ENCODE data around the gene KNG1.
A peak's percentile ranks its signal among the peaks of the same experiment; 100 is the strongest.

KNG1 gene

GRCh38 chr3:186782542-186783057 is 65.4 kb downstream of the KNG1 start:
- DNase-seq (ENCODE audit: low read depth) = no peak
- Histone ChIP-seq H3K27me3 (replicated peaks; ENCODE audit: control insufficient read depth, insufficient read depth, low read length) (no peaks in the 10 kb centered on the region), H3K9me3 (ENCODE audit: control insufficient read depth, low read length) (no peaks in the 10 kb centered on the region), H3K36me3 (ENCODE audit: control insufficient read depth, insufficient read depth, low read length, severe bottlenecking) (peaks cover 34% of the 10 kb centered on the region), H3K4me1 (ENCODE audit: control insufficient read depth, insufficient read depth, low read length) (peaks cover 30% of the 10 kb centered on the region), H3K4me3 (ENCODE audit: low read length) (peak overlapping the region; percentile 100), H3K9ac (ENCODE audit: low read length) (peak overlapping the region; percentile 100)

- peak; percentile 97 for DNase-seq (ENCODE audit: low read depth)
- peaks cover 40% of the 10 kb centered on the region for H3K36me3 ChIP-seq (ENCODE audit: control insufficient read depth, insufficient read depth, low read length, severe bottlenecking)
- peaks cover 36% of the 10 kb centered on the region for H3K4me1 ChIP-seq (ENCODE audit: control insufficient read depth, insufficient read depth, low read length)
- no peaks in the 10 kb centered on the region for H3K27me3 ChIP-seq (replicated peaks; ENCODE audit: control insufficient read depth, insufficient read depth, low read length)
- H3K9me3 ChIP-seq (ENCODE audit: control insufficient read depth, low read length) = no peaks in the 10 kb centered on the region
- peak within 1 kb of the TSS; percentile 100 for H3K4me3 ChIP-seq (ENCODE audit: low read length)
- peak within 1 kb of the TSS; percentile 100 for H3K9ac ChIP-seq (ENCODE audit: low read length)
Measured at GRCh38 chr3:186783058-186783730, 66.0 kb downstream of the KNG1 start, which contains the start of gene EIF4A2. EIF4A2 (plus strand) TSS chr3:186783577; CDS start chr3:186783611, 34 bp downstream.

GRCh38 chr3:186783731-186784515 is 66.8 kb downstream of the KNG1 start:
- peaks cover 42% of the 10 kb centered on the region for H3K4me1 ChIP-seq (ENCODE audit: control insufficient read depth, insufficient read depth, low read length)
- H3K36me3 ChIP-seq (ENCODE audit: control insufficient read depth, insufficient read depth, low read length, severe bottlenecking) = peaks cover 48% of the 10 kb centered on the region
- no peaks in the 10 kb centered on the region for H3K27me3 ChIP-seq (replicated peaks; ENCODE audit: control insufficient read depth, insufficient read depth, low read length)
- peak; percentile 90 for DNase-seq (ENCODE audit: low read depth)
- peak overlapping the region; percentile 100 for H3K4me3 ChIP-seq (ENCODE audit: low read length)
- H3K9me3 ChIP-seq (ENCODE audit: control insufficient read depth, low read length) = no peaks in the 10 kb centered on the region
- H3K9ac ChIP-seq (ENCODE audit: low read length) = peak overlapping the region; percentile 100

- H3K4me3 ChIP-seq (ENCODE audit: low read length) = peak overlapping the region; percentile 100
- peaks cover 58% of the 10 kb centered on the region for H3K36me3 ChIP-seq (ENCODE audit: control insufficient read depth, insufficient read depth, low read length, severe bottlenecking)
Measured at GRCh38 chr3:186784820-186785494, 67.8 kb downstream of the KNG1 start.

GRCh38 chr3:186785495-186786018 is 68.4 kb downstream of the KNG1 start:
- Histone ChIP-seq H3K4me3 (ENCODE audit: low read length) (peak overlapping the region; percentile 100), H3K9me3 (ENCODE audit: control insufficient read depth, low read length) (no peaks in the 10 kb centered on the region), H3K36me3 (ENCODE audit: control insufficient read depth, insufficient read depth, low read length, severe bottlenecking) (peaks cover 61% of the 10 kb centered on the region), H3K27me3 (replicated peaks; ENCODE audit: control insufficient read depth, insufficient read depth, low read length) (no peaks in the 10 kb centered on the region), H3K4me1 (ENCODE audit: control insufficient read depth, insufficient read depth, low read length) (peaks cover 43% of the 10 kb centered on the region), H3K9ac (ENCODE audit: low read length) (peak overlapping the region; percentile 100)
- DNase-seq (ENCODE audit: low read depth) = no peak

More at GRCh38 chr3:186784820-186785494, 67.8 kb downstream of the KNG1 start:
- Histone ChIP-seq H3K9me3 (ENCODE audit: control insufficient read depth, low read length) (no peaks in the 10 kb centered on the region), H3K27me3 (replicated peaks; ENCODE audit: control insufficient read depth, insufficient read depth, low read length) (no peaks in the 10 kb centered on the region), H3K9ac (ENCODE audit: low read length) (peak overlapping the region; percentile 100), H3K4me1 (ENCODE audit: control insufficient read depth, insufficient read depth, low read length) (peaks cover 43% of the 10 kb centered on the region)
- no peak for DNase-seq (ENCODE audit: low read depth)

GRCh38 chr3:186786922-186787321 is 69.8 kb downstream of the KNG1 start:
- DNase-seq (ENCODE audit: low read depth) = no peak
- Histone ChIP-seq H3K9ac (ENCODE audit: low read length) (peak overlapping the region; percentile 100), H3K4me3 (ENCODE audit: low read length) (peak overlapping the region; percentile 100), H3K4me1 (ENCODE audit: control insufficient read depth, insufficient read depth, low read length) (peaks cover 41% of the 10 kb centered on the region), H3K36me3 (ENCODE audit: control insufficient read depth, insufficient read depth, low read length, severe bottlenecking) (peaks cover 61% of the 10 kb centered on the region), H3K27me3 (replicated peaks; ENCODE audit: control insufficient read depth, insufficient read depth, low read length) (no peaks in the 10 kb centered on the region), H3K9me3 (ENCODE audit: control insufficient read depth, low read length) (no peaks in the 10 kb centered on the region)

- no peaks in the 10 kb centered on the region for H3K9me3 ChIP-seq (ENCODE audit: control insufficient read depth, low read length)
- peak overlapping the region; percentile 100 for H3K4me3 ChIP-seq (ENCODE audit: low read length)
- DNase-seq (ENCODE audit: low read depth) = no peak
- H3K9ac ChIP-seq (ENCODE audit: low read length) = peak overlapping the region; percentile 100
- H3K27me3 ChIP-seq (replicated peaks; ENCODE audit: control insufficient read depth, insufficient read depth, low read length) = no peaks in the 10 kb centered on the region
- peaks cover 36% of the 10 kb centered on the region for H3K4me1 ChIP-seq (ENCODE audit: control insufficient read depth, insufficient read depth, low read length)
- H3K36me3 ChIP-seq (ENCODE audit: control insufficient read depth, insufficient read depth, low read length, severe bottlenecking) = peaks cover 65% of the 10 kb centered on the region
Measured at GRCh38 chr3:186787642-186788481, 70.7 kb downstream of the KNG1 start.

- H3K4me3 ChIP-seq (ENCODE audit: low read length) = peak overlapping the region; percentile 100
- H3K27me3 ChIP-seq (replicated peaks; ENCODE audit: control insufficient read depth, insufficient read depth, low read length) = no peaks in the 10 kb centered on the region
- H3K36me3 ChIP-seq (ENCODE audit: control insufficient read depth, insufficient read depth, low read length, severe bottlenecking) = peaks cover 65% of the 10 kb centered on the region
- no peaks in the 10 kb centered on the region for H3K9me3 ChIP-seq (ENCODE audit: control insufficient read depth, low read length)
- peak overlapping the region; percentile 11 for H3K9ac ChIP-seq (ENCODE audit: low read length)
- H3K4me1 ChIP-seq (ENCODE audit: control insufficient read depth, insufficient read depth, low read length) = peaks cover 36% of the 10 kb centered on the region
- DNase-seq (ENCODE audit: low read depth) = no peak
Measured at GRCh38 chr3:186788482-186789370, 71.6 kb downstream of the KNG1 start.

GRCh38 chr3:186789554-186790260 is 72.5 kb downstream of the KNG1 start:
- Histone ChIP-seq H3K9me3 (ENCODE audit: control insufficient read depth, low read length) (no peaks in the 10 kb centered on the region), H3K9ac (ENCODE audit: low read length) (no peak overlapping the region), H3K27me3 (replicated peaks; ENCODE audit: control insufficient read depth, insufficient read depth, low read length) (no peaks in the 10 kb centered on the region), H3K36me3 (ENCODE audit: control insufficient read depth, insufficient read depth, low read length, severe bottlenecking) (peaks cover 67% of the 10 kb centered on the region), H3K4me3 (ENCODE audit: low read length) (no peak overlapping the region), H3K4me1 (ENCODE audit: control insufficient read depth, insufficient read depth, low read length) (peaks cover 36% of the 10 kb centered on the region)
- DNase-seq (ENCODE audit: low read depth) = no peak
